T-helper 1 cell treated with Interleukin-12 subunit alpha and Interleukin-12 subunit beta and Interleukin-4 antibody, amounts not matched to agents 30 μg/mL and 1 μg/mL, for 36 hours (primary cell): ENCODE data around the gene OR4D9.
"Not testable (repeated sequence)": the region's sequence is repeated elsewhere in the genome, so short reads cannot be mapped to it uniquely, and the experiment has no call there.

ENCODE experiments used
- H3K27ac Mint-ChIP-seq: one replicate; pipeline ENCODE4 v1.8.0; 2021; ENCODE audit warnings: mild to moderate bottlenecking, mixed read lengths
- H3K27me3 Mint-ChIP-seq: one replicate; pipeline ENCODE4 v1.8.0; 2021; ENCODE audit warnings: low read depth, mixed read lengths
- H3K36me3 Mint-ChIP-seq: one replicate; pipeline ENCODE4 v1.8.0; 2021; ENCODE audit warnings: low read depth, mixed read lengths
- H3K4me1 Mint-ChIP-seq: one replicate; pipeline ENCODE4 v1.8.0; 2021; ENCODE audit warnings: low read depth, mixed read lengths
- H3K4me3 Mint-ChIP-seq: one replicate; pipeline ENCODE4 v1.8.0; 2021; ENCODE audit warnings: mild to moderate bottlenecking, moderate library complexity, mixed read lengths
- H3K9me3 Mint-ChIP-seq: one replicate; pipeline ENCODE4 v1.8.0; 2021; ENCODE audit warnings: mixed read lengths

OR4D9 gene

DNA sequence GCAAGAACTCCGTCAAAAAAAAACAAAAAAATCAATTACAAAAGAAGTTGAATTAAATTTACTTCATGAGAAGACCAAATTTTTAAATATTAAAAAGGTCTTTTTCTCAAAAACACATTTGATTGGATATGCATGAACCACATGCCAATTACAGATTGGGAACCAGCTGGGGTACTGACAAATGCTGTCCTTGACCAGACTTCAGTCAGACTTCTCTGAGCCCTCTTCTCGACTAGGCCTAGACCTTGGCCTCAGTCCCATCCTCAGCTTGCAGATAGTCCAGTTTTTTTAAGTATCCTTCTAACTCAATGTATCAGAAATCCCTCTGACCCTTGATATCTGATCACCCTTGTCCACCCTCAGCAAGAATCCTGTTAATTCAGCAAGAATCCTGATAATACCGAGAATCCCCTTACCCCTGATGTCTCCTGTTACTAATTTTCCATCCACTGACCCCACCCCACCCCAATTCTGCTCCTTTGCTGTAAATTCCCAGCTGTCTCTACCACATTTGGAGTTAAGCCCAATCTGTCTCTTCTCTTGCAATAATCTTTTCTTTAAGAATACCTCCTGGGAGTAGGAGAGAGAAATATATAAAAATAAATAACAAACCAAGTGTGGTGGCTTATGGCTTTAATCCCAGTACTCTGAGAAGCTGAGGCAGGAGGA is 30.9 kb downstream of the OR4D9 start:
- H3K4me3 Mint-ChIP-seq, result no peak overlapping the region
- no peaks in the 10 kb centered on the region for H3K9me3 Mint-ChIP-seq
- H3K27ac Mint-ChIP-seq, result no peak overlapping the region
- H3K36me3 Mint-ChIP-seq, result no peaks in the 10 kb centered on the region
- H3K27me3 Mint-ChIP-seq, result peaks cover 6% of the 10 kb centered on the region
- peaks cover 6% of the 10 kb centered on the region for H3K4me1 Mint-ChIP-seq

DNA sequence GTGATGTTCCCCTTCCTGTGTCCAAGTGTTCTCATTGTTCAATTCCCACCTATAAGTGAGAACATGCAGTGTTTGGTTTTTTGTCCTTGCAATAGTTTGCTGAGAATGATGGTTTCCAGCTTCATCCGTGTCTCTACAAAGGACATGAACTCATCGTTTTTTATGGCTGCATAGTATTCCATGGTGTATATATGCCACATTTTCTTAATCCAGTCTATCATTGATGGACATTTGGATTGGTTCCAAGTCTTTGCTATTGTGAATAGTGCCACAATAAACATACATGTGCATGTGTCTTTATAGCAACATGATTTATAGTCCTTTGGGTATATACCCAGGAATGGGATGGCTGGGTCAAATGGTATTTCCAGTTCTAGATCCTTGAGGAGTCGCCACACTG is 32.4 kb downstream of the OR4D9 start:
- not testable (repeated sequence) for H3K4me3 Mint-ChIP-seq, H3K27ac Mint-ChIP-seq, H3K4me1 Mint-ChIP-seq, H3K36me3 Mint-ChIP-seq, H3K9me3 Mint-ChIP-seq, H3K27me3 Mint-ChIP-seq

DNA sequence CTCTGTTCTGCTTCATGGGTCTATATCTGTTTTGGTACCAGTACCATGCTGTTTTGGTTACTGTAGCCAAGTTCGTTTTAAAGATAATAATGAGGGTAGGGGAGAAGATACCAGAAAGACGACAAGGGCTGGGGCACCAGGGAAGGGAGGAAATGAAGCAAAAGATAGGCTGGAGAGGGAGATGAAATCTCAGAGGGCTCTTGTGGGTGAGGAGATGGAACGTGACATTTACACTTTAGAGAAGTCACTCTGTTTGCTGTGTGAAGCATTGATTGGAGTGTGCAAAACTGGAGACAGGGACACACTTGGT is 33.5 kb downstream of the OR4D9 start:
- Mint-ChIP-seq H3K9me3 (no peaks in the 10 kb centered on the region), H3K27ac (no peak overlapping the region), H3K4me3 (no peak overlapping the region), H3K4me1 (peaks cover 7% of the 10 kb centered on the region), H3K27me3 (peaks cover 6% of the 10 kb centered on the region), H3K36me3 (no peaks in the 10 kb centered on the region)

DNA sequence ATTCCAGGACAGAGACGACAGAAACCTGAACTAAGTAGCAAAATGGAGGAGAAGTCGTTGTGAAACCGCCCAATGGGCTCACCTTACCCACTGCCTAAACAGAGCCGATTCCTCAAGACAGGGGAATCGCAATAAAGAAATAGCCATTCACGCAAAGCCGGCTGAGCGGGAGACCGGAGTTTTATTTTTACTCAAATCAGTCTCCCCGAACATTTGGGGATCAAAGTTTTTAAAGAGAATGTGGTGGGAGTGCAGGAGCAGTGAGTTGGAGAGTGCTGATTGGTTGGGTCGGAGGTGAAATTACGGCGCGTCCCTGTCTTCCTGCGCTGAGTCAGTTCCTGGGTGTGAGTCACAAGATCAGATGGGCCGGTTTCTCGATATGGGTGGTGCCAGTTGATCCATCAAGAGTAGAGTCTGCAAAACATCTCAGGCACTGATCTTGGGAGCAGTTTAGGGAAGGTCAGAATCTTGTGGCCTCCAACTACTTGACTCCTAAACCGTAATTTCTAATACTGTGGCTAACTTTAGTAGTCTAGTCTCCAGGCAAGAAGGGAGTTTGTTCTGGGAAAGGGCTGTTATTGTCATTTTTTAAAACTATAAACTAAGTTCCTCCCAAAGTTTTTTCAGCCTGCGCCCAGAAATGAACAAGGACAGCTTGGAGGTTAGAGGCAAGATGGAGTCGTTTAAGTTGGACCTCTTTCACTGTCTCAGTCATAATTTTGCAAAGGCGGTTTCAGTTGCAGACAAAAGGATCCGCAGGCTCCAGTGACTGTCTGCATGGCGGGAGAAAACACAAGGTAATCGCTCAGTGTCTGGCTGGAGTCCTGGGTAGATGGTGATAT is 34.1 kb downstream of the OR4D9 start:
- Mint-ChIP-seq H3K27me3 (peaks cover 6% of the 10 kb centered on the region), H3K9me3 (no peaks in the 10 kb centered on the region), H3K4me1 (peaks cover 7% of the 10 kb centered on the region), H3K36me3 (no peaks in the 10 kb centered on the region), H3K4me3 (no peak overlapping the region), H3K27ac (no peak overlapping the region)

DNA sequence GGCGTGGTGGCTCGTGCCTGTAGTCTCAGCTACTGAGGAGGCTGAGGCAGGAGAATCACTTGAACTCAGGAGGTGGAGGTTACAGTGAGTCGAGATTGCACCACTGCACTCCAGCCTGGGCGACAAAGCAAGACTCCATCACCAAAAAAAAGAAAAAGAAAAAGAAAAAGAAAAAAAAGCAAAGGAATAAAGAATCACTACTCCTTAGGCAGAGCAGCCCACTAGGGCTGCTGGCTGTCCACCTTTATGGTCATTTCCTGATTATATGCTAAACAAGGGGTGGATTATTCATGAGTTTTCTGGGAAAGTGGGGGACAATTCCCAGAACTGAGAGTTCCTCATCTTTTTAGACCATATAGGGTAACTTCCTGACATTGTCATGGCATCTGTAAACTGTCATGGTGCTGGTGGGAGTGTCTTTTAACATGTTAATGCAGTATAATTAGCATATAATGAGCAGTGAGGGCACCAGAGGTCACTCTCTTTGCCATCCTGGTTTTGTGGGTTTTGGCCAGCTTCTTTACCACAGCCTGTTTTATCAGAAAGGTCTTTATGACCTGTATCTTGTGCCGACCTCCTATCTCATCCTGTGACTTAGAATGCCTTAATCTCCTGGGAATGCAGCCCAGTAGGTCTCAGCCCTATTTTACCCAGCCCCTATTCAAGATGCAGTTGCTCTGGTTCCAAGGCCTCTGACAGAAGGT is 36.4 kb downstream of the OR4D9 start:
- H3K27ac Mint-ChIP-seq, H3K9me3 Mint-ChIP-seq, H3K36me3 Mint-ChIP-seq, H3K4me3 Mint-ChIP-seq: not testable (repeated sequence)
- Mint-ChIP-seq H3K4me1 (peaks cover 20% of the 10 kb centered on the region), H3K27me3 (peaks cover 16% of the 10 kb centered on the region)

DNA sequence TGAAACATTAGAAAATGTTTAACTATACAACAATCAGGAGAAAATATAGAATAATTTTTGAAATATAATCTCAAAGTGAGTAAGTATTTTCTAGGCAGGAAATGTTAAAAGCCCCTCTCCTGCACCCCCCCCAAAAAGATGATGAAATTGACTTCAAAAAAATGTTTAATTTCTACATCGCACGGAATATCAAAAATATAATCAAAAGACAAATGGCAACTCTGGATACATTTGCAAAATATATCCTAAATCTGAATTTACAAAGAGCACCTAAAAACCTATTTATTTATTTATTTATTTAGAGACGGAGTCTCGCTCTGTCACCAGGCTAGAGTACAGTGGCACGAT is 36.9 kb downstream of the OR4D9 start:
- H3K4me1 Mint-ChIP-seq, result peaks cover 21% of the 10 kb centered on the region
- peaks cover 4% of the 10 kb centered on the region for H3K36me3 Mint-ChIP-seq
- no peak overlapping the region for H3K4me3 Mint-ChIP-seq
- peaks cover 18% of the 10 kb centered on the region for H3K27me3 Mint-ChIP-seq
- H3K9me3 Mint-ChIP-seq, result no peaks in the 10 kb centered on the region
- H3K27ac Mint-ChIP-seq, result no peak overlapping the region

DNA sequence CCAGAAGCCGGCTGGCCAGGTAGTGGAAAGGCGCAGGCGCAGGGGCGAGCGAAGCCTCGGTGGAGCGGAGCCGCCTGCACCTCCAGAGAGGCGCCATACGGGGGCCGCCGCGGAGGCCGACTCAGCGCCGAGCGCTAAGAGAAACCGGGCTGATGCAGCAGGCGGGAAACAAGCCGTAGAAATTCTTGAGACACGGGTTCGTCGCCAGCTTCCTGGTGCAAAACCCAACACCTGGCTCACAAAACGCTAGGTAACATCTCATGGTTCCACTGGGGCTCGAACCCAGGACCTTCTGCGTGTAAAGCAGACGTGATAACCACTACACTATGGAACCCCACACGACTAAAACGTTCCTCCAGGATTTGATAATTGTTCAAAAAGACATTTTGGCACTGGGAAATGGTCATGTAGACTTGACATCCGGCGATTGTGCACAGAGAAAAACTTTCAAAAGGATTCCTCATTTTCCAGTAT is 39.1 kb downstream of the OR4D9 start:
- peak overlapping the region; percentile 83 for H3K4me3 Mint-ChIP-seq
- no peaks in the 10 kb centered on the region for H3K9me3 Mint-ChIP-seq
- H3K36me3 Mint-ChIP-seq, result peaks cover 4% of the 10 kb centered on the region
- H3K27ac Mint-ChIP-seq, result peak overlapping the region; percentile 94
- peaks cover 20% of the 10 kb centered on the region for H3K27me3 Mint-ChIP-seq
- peaks cover 22% of the 10 kb centered on the region for H3K4me1 Mint-ChIP-seq

DNA sequence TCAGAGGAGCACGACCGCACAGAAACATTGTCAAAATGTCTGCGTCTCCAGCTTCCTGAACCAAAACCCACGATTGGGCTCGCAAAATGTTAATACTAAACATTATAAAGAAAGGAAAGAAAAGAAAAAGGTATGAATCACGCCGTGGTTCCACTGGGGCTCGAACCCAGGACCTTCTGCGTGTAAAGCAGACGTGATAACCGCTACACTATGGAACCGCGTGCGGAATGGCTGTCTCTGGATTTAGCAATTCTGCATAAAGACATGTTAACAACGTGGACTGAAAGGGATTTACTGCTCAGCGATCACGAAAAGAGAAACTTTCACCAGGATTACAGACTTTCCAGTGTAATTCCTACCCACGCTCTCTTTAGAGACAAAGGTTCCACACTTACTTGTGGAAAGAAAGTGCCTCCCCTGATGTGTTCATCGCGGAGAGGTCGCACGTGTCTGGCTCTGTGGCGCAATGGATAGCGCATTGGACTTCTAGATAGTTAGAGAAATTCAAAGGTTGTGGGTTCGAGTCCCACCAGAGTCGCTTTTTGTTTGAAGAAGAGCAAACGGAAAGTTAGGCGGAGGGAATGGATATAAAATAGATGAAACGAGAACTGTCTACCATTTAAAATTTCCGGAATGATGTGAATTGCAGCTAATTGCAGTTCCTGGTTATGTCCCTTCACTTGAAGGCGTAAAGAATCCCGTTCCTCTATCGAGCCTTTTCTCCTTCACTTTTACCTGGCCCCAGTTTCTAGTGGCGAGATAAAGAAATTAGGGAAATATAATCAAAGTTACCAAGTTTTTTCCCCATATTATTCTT is 39.7 kb downstream of the OR4D9 start:
- peaks cover 27% of the 10 kb centered on the region for H3K27me3 Mint-ChIP-seq
- peaks cover 4% of the 10 kb centered on the region for H3K36me3 Mint-ChIP-seq
- peak overlapping the region; percentile 94 for H3K27ac Mint-ChIP-seq
- H3K9me3 Mint-ChIP-seq, result no peaks in the 10 kb centered on the region
- peaks cover 29% of the 10 kb centered on the region for H3K4me1 Mint-ChIP-seq
- H3K4me3 Mint-ChIP-seq, result peak overlapping the region; percentile 83

DNA sequence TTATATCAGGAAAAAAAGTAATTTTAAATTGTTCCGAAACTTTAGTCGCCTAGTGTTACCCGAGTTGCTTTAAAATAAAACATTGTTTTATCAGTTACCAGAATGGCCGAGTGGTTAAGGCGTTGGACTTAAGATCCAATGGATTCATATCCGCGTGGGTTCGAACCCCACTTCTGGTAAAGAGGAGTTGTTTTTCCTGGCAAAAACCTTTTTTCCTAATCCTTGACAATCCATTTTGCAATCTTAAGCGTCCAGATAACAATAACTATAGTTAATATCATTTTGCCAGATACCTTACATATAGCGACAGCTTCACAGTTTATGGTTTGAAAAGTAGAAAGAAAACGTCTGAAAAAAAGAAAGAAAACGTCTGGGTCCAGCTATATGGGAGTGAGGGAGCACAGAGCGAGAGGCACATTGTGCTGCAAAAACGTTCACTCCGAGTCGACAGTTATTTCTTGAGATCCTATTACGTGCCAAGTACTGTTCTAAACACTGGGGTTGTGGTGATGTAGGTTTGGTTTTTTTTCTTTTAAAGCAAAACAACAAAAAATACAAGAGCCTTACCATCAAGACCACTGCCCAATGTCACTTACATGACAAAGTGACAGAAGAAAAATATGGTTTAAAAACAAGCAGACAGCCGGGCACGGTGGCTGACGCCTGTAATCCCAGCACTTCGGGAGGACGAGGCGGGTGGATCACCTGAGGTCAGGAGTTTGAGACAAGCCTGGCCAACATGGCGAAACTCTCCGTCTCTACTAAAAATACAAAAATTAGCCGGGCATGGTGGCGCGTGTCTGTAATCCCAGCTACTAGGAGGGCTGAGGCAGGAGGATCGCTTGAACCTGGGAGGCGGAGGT is 40.6 kb downstream of the OR4D9 start:
- H3K9me3 Mint-ChIP-seq, result no peaks in the 10 kb centered on the region
- H3K4me1 Mint-ChIP-seq, result peaks cover 34% of the 10 kb centered on the region
- H3K36me3 Mint-ChIP-seq, result peaks cover 4% of the 10 kb centered on the region
- H3K27ac Mint-ChIP-seq, result no peak overlapping the region
- peaks cover 31% of the 10 kb centered on the region for H3K27me3 Mint-ChIP-seq
- H3K4me3 Mint-ChIP-seq, result peak overlapping the region; percentile 83

DNA sequence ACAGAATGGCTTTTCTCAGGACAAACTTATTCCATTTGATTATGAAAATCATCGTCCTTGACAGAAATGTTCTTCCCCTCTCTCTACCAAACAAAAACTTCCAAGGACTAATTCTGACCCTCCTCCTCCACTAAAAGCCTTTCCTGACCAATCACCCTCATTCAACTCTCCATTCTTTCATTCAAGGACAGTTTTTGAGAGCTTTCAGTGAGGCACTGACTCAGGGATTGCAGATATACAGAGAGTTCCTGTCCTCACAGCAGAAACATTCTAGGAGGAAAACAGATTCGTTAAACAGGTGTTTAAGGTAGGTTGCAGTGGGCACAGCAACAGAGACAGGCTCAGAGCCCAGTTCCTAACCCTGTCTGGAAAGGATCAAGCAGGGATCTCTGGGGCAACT is 41.5 kb downstream of the OR4D9 start:
- Mint-ChIP-seq H3K4me3 (peak overlapping the region; percentile 58), H3K27ac (no peak overlapping the region), H3K9me3 (no peaks in the 10 kb centered on the region), H3K36me3 (peaks cover 4% of the 10 kb centered on the region), H3K27me3 (peaks cover 31% of the 10 kb centered on the region), H3K4me1 (peaks cover 39% of the 10 kb centered on the region)

DNA sequence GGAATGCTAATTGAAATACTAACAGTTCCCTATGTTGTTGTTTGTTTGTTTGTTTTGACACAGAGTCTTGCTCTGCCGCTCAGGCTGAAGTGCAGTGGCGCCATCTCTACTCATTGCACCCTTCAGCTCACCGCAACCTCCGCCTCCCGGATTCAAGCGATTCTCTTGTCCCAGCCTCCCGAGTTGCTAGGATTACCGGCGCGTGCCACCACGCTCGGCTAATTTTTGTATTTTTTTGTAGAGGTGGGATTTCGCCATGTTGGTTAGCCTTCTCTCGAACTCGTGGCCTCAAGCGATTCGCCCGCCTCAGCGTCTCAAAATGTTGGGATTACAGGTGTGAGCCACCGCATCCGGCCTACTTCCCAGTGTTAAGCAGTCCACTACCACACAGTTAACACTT is 42.0 kb downstream of the OR4D9 start:
- Mint-ChIP-seq H3K27ac (no peak overlapping the region), H3K9me3 (no peaks in the 10 kb centered on the region), H3K27me3 (peaks cover 31% of the 10 kb centered on the region), H3K4me1 (peaks cover 41% of the 10 kb centered on the region), H3K4me3 (no peak overlapping the region), H3K36me3 (peaks cover 4% of the 10 kb centered on the region)

DNA sequence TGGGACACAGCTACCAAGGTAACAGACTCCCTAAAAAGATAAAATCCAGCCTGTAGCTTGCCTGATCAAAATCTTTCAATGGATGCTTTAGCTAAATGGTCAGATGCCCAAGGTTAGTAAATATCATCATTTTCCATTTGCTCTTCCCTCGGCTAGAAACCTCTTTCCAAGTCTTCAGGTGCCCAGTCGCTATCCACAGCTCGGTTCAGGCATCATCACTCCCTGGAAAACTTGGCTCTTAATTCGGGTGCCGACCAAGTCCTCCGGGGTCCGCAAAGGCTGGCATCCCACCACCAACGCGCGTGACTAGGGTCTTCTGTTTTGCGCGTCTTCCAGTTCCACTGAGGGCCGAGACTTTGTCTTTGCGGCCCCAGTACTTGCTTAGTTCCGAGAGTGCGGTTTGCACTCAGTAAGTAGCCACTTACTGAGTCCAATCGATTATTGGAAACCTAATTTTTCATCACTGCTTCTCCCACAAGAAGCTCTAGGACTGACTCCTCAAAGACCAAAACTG is 44.3 kb downstream of the OR4D9 start:
- H3K27me3 Mint-ChIP-seq, result peaks cover 28% of the 10 kb centered on the region
- peaks cover 37% of the 10 kb centered on the region for H3K4me1 Mint-ChIP-seq
- peaks cover 6% of the 10 kb centered on the region for H3K36me3 Mint-ChIP-seq
- no peaks in the 10 kb centered on the region for H3K9me3 Mint-ChIP-seq
- H3K4me3 Mint-ChIP-seq, result peak overlapping the region; percentile 67
- H3K27ac Mint-ChIP-seq, result peak overlapping the region; percentile 78

DNA sequence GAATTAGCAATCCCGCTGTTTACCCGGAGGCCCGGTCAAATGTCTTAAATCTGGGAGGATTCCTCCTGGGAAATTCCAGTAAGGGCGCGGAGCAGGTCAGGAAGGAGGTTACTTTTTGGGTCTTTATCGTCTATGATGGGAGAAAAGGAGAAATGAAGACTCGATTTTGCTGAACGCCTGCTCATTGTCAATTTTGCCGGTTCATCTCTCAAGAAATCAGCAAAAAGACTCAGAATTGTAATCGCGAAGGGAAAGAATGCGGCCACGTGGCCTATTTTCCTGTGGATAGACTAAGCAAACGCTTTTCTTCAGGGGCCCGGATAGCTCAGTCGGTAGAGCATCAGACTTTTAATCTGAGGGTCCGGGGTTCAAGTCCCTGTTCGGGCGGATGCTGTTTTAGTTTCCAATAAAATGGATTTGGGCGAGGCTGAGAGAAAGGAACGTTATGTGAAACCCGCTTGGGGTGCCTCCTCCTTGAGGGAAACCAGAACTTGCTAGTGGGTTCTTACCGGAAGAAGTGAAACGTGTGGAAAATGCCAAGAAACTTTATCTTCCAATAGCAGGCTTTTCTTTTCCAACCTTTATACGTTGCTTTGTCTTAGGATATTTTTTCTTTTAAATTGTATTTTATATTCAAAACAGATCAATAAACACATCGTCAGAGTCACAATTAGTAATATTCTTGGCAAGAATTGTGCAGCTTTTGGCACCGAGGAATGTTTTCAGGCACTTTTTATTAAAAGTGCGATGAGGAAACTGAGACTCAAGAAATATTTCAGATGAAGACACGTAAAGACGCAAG is 45.0 kb downstream of the OR4D9 start:
- Mint-ChIP-seq H3K9me3 (no peaks in the 10 kb centered on the region), H3K36me3 (peaks cover 4% of the 10 kb centered on the region), H3K27ac (peak overlapping the region; percentile 80), H3K4me3 (peak overlapping the region; percentile 81), H3K4me1 (peaks cover 34% of the 10 kb centered on the region), H3K27me3 (peaks cover 23% of the 10 kb centered on the region)
